Fibroblast of skin of back (primary cell): ENCODE results near the gene DGKI.
"Not testable (repeated sequence)": the region's sequence is repeated elsewhere in the genome, so short reads cannot be mapped to it uniquely, and the experiment has no call there.

Experiments
- DNase-seq: peaks from one replicate; pipeline ENCODE4 v3.0.0-alpha.2; 2013

DGKI gene

DNA sequence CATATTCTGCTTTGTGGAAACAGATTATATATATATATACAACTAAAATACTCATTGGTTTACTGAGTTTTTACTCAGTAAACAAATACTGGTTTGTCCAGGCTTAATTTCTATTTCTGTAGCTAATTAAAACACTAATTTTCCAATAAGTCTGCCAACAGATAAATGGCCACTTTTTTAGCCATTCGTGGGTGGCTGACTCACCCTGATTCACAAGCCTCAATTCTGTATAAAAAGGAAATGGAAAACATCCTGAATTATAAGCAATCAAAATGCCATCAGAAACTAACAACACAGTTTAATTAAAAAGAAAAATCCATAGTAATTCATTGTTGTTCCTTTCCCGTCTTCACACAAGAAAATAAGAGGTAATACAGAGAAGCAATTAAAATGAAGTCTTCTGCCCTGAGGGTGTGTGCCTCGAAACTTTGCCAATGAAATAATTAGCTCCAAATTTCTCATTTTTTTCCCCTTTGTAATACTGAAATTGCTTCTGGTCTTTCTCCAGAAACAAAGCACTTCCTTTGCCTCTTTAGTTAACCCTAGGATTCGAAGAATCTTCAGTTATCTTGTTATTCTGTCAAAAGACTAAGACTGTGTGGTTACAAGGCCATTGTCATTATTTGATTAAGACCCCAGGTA lies 384.6 kb downstream of the DGKI start:
- DNase-seq, result peak; percentile 24

DNA sequence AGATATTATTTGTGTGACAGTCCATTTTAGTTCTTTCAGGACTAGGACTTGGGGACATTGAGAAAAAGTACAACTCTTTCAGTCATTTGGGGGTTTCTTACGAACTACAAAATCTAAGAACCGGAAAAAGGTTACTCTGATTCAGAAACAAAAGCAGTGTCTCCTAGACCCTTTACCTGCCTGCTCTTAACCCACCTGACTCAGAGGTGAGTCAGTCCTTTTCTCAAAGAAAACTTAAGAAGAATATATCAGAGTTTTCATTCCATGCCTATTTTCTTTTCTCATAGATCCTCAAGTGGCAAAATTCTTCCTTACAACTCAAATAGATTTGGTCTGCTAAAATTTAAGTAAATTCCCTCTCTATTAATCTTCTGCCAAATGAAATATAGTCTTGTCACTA lies 388.4 kb downstream of the DGKI start:
- DNase-seq, result no peak

- DNase-seq, result peak; percentile 76
Measured at GRCh38 chr7:137454767-137455166, 392.0 kb downstream of the DGKI start.

- peak; percentile 74 for DNase-seq
Measured at GRCh38 chr7:137454246-137454724, 392.5 kb downstream of the DGKI start.

DNA sequence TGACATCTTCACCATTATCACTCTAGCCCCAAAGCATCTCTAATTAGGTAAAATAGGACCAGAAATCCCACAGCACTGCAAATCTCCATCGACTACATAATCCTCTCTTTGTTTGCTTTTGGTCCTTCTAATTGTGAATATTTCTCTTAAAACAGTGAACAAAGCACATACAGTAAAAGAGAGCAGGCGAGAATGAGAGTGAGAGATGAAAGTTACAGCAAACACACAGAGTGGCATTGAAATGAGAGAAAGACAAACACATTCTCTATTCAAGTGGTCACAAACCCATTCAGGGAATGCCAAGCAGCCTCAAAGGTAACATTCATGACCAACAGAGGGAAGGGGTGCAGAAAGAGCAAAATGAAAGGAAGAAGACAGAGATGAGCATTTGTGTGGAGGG lies 393.4 kb downstream of the DGKI start:
- no peak for DNase-seq

GRCh38 chr7:137449016-137449415 lies 397.8 kb downstream of the DGKI start:
- no peak for DNase-seq

DNA sequence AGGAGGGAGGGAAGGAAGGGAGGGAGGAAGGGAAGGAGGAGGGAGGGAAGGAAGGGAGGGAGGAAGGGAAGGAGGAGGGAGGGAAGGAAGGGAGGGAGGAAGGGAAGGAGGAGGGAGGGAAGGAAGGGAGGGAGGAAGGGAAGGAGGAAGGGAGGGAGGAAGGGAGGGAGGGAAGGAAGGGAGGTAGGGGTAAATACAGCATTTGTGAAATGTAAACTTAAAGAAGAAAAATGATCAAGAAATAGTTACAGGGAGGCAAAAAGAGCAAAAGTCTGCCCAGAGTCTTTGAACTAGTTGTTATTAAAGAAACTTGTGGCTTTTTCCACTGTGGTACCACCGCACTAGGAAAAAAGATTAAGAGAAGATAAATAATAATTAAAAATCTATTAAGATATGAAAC lies 398.2 kb downstream of the DGKI start:
- not testable (repeated sequence) for DNase-seq

DNA sequence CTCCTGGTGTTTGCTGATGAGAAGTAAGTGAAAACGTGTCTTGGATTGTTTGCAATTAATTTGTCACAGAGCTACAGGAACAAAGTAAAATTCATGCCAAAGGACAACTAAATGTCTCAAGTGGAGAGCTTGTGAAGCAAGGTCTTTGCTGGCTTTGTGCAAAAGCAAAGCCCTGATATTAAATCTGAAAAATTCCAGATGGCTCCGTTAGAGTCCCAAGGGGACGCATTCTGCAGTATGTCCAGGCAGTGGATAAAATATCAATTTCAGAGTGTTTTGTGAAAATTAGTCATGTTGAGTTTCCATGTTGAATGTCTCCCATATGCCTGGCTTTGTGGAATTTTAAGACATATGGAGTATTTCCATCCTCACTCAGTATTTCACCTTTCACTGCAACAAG lies 400.7 kb downstream of the DGKI start:
- no peak for DNase-seq

GRCh38 chr7:137445268-137445667 lies 401.5 kb downstream of the DGKI start:
- DNase-seq, result no peak

GRCh38 chr7:137443616-137444015 lies 403.2 kb downstream of the DGKI start:
- peak; percentile 73 for DNase-seq

- DNase-seq, result no peak
Measured at GRCh38 chr7:137441451-137441850, 405.3 kb downstream of the DGKI start.

GRCh38 chr7:137439829-137440825 lies 406.6 kb downstream of the DGKI start:
- DNase-seq, result no peak

DNA sequence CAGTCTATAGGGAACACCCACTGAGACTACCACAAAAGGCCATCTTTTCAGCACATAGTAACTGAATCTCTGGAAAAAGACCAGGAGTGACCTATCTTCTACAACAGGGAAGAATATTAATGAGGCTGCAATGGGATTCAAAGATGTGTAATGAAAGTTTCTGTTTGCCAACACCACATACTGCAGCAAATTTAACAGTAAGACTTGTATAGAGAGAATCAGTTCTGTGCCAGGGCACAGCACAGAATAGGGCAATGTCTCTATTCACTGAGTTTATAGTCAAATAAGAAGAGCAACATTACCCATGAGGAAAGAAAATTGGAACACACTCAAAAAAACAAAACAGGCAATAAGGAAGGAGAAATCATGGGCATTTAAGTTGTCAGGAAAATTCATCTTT lies 411.8 kb downstream of the DGKI start:
- DNase-seq, result no peak

DNA sequence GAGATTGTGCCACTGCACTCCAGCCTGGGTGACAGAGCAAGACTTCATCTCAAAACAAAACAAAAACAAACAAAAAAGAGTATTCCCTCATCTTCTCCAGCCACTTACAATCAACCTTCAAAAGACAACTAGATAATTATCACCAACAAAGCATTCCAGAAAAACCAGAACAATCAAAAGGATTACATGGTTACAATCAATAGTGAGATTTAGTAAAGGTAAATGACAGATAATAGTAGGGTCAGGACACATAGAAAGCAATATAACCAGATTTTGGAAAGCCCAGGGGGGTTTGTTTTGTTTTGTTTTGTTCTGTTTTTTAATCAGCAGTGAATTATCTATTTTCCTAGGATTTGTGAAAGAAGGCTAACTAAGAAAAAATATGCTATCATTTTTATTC lies 412.2 kb downstream of the DGKI start:
- no peak for DNase-seq

DNA sequence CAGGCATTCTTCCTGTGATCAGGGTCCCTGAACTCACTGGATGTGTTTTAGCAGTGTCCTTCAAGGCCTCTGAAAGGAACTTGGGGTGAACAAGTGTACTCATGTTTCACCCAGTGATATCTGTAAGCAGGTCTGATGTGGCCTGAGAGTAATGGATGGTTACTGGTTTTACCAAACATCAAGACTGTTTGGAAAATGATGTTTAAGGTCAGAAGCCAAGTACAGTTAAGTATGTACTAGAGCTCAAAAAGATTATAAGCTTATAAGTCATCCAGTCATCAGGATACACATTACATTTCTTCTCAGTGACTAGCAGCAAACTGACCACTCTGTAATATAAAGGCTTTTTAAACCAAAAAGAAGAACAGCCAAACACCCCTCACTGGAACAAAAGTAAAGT lies 423.5 kb downstream of the DGKI start:
- no peak for DNase-seq

- DNase-seq, result no peak
Measured at GRCh38 chr7:137421366-137421765, 425.4 kb downstream of the DGKI start.

GRCh38 chr7:137418841-137419240 lies 427.9 kb downstream of the DGKI start:
- DNase-seq, result no peak

DNA sequence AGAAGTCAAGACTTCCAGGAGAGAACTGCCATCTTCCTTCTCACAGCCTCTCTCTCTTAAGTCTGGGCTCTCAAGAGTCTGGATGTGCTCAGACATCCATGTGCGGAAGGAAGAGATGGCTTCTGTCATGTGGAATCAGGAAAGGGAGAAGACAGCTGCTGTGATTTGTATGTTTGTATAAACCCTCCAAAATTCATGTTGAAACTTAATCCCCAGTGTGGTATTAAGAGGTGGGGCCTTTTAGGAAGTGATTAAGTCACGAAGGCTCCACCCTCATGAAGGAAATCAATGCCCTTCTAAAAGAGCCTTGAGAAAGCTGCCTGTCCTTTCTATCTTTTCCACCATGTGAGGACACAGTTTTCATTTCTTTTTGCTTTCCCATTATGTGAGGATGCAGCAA lies 429.3 kb downstream of the DGKI start:
- DNase-seq, result peak; percentile 40

DNA sequence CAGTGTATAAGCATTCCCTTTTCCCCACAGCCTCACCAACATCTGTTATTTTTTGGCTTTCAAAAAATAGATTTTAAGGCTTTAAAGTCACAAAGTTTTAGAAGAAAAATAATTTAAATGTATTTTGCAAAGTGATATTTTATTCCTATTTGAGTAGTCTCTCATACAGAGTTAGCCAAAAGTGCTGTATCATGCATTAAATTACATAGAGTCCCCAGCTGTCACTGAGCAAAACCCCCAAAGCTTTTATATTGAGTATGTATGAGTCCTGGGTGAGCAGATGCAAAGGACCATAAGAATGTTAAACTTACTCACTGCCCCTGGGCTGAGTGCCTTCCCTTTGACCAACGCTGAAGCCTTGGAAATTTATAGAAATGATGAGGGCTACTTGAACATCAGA lies 432.9 kb downstream of the DGKI start:
- DNase-seq, result no peak

GRCh38 chr7:137411446-137411845 lies 435.3 kb downstream of the DGKI start:
- no peak for DNase-seq

DNA sequence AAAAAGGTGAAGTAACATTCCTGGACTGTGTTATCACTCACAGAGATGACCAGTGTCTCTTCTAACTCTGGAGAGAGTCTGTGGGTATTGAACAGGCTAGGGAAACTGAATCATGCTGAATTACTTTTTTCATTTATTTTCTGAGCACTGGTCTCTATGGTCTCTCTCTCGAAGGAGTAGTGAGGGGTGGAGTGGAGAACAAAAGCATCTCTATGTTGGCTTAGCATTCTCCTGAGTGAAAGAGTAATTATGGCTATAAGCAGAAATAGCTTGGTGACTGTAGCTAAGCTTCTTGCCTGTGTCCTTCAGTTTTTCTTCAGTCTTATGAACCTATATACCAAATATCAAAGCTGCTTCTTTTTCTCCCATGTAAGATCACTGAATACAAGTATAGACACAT lies 438.6 kb downstream of the DGKI start:
- no peak for DNase-seq

- no peak for DNase-seq
Measured at GRCh38 chr7:137407078-137407477, 439.7 kb downstream of the DGKI start.

- peak; percentile 59 for DNase-seq
Measured at GRCh38 chr7:137404660-137405317, 442.0 kb downstream of the DGKI start.
